C4-2B (cell line): Measurements from ENCODE around the gene NSUN4.

Experiments
- CTCF ChIP-seq: fragments of 450-650 bp; conservative IDR thresholded peaks from 2 replicates; pipeline ENCODE4 v1.5.1; 2017; ENCODE audit warnings: mild to moderate bottlenecking
- ZFX ChIP-seq: fragments of 450-650 bp; IDR thresholded peaks from 2 replicates; pipeline ENCODE4 v1.6.1; 2017

- TF ChIP-seq CTCF: no peak
- TF ChIP-seq ZFX: no peak
These were observed 36.7 kb upstream of the NSUN4 start for GRCh38 chr1:46303872-46304326.
